ENCODE results near the gene EDARADD. TPM values are rescaled to one million over a fixed set of nuclear protein-coding genes. Genes with fewer than 3 reads are reported as not detected.

Gene EDARADD
- total RNA-seq, 1 experiment from 2014 or later: 0.91 TPM

DNA sequence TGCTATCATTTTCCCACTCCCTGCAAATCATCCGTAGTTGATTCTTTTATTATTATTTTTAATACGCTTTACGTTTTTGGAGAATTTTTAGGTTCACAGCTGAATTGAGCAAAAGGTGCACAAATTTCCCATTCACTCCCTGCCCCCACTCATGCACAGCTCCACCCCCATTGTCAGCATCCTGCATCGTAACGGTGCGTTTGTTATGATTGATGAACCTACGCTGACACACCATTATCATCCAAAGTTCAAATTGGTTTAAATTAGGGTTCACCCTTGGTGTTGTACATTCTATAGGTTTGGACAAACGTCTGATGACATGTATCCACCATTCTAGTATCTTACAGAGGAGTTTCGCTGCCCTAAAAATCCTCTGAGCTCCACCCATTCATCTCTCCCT, 44.5 kb downstream of the EDARADD start:
- Histone ChIP-seq H3K36me3 (ENCODE audit: low read depth, low read length) (no peaks in the 10 kb centered on the region), H3K4me3 (ENCODE audit: low read length) (no peak overlapping the region), H3K4me2 (ENCODE audit: low read length) (no peak overlapping the region), H3K27me3 (ENCODE audit: low read length) (no peaks in the 10 kb centered on the region; the same call in 1 of the 2 replicates), H3F3A (ENCODE audit: low read length, unreplicated experiment) (no peaks in the 10 kb centered on the region), H3K9me3 (ENCODE audit: low read length) (no peaks in the 10 kb centered on the region), H3K9me2 (replicated peaks; ENCODE audit: low read length) (no peaks in the 10 kb centered on the region), H3K4me1 (ENCODE audit: insufficient read depth, low read length) (no peaks in the 10 kb centered on the region), H3K27ac (ENCODE audit: low read length) (no peak overlapping the region), H3K9ac (ENCODE audit: low read length) (no peak overlapping the region), H3K79me2 (ENCODE audit: low read length) (no peaks in the 10 kb centered on the region), H2AFZ (ENCODE audit: low read length) (no peak overlapping the region), H4K20me1 (ENCODE audit: low read length) (no peaks in the 10 kb centered on the region)
- BruUV-seq (replicated peaks): no TSS peak
- intact Hi-C loops (cut with micrococcal nuclease): no loop called here
- TF ChIP-seq, protein P1, sequence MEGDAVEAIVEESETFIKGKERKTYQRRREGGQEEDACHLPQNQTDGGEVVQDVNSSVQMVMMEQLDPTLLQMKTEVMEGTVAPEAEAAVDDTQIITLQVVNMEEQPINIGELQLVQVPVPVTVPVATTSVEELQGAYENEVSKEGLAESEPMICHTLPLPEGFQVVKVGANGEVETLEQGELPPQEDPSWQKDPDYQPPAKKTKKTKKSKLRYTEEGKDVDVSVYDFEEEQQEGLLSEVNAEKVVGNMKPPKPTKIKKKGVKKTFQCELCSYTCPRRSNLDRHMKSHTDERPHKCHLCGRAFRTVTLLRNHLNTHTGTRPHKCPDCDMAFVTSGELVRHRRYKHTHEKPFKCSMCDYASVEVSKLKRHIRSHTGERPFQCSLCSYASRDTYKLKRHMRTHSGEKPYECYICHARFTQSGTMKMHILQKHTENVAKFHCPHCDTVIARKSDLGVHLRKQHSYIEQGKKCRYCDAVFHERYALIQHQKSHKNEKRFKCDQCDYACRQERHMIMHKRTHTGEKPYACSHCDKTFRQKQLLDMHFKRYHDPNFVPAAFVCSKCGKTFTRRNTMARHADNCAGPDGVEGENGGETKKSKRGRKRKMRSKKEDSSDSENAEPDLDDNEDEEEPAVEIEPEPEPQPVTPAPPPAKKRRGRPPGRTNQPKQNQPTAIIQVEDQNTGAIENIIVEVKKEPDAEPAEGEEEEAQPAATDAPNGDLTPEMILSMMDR (conservative IDR thresholded peaks at IDR 0.05; ENCODE audit: low read depth, low read length): no peak
- TF ChIP-seq EZH2 (IDR thresholded peaks at IDR 0.05; ENCODE audit: low read length, unreplicated experiment) (no peak), EZH2phosphoT487 (IDR thresholded peaks at IDR 0.05; ENCODE audit: borderline replicate concordance, low read length) (no peak)
- ChIA-PET CTCF (no interaction called here), POLR2A (ENCODE audit: unreplicated experiment) (no interaction called here)
- DNase-seq (no peak), ATAC-seq (no peak)

DNA sequence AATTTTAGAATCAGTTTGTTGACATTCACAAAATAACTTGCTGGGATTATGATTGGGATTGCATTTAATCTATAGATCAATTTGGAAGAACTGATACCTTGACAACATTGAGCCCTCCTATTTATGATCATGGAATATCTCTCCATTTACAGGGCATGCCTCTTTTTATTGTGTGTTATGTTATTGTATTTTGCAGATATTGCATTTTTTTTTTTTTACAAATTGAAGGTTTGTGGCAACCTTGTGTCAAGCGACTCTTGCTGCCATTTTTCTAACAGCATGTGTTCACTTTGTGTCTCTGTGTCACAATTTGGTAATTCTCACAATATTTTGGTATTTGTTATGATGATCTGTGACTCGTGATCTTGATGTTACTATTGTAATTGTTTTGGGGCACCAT, 46.3 kb downstream of the EDARADD start:
- TF ChIP-seq, protein P1 (conservative IDR thresholded peaks at IDR 0.05; ENCODE audit: low read depth, low read length): no peak
- no peak for TF ChIP-seq EZH2phosphoT487 (IDR thresholded peaks at IDR 0.05; ENCODE audit: borderline replicate concordance, low read length)
- no peak for TF ChIP-seq EZH2 (IDR thresholded peaks at IDR 0.05; ENCODE audit: low read length, unreplicated experiment)
- H3K4me3 ChIP-seq (ENCODE audit: low read length): no peak overlapping the region
- ChIA-PET POLR2A (ENCODE audit: unreplicated experiment) (no interaction called here), CTCF (no interaction called here)
- no peaks in the 10 kb centered on the region; the same call in 1 of the 2 replicates for H3K27me3 ChIP-seq (ENCODE audit: low read length)
- H3K27ac ChIP-seq (ENCODE audit: low read length): no peak overlapping the region
- ATAC-seq (no peak), DNase-seq (no peak)
- BruUV-seq (replicated peaks): no TSS peak
- H3K9me3 ChIP-seq (ENCODE audit: low read length): no peaks in the 10 kb centered on the region
- H3K36me3 ChIP-seq (ENCODE audit: low read depth, low read length): no peaks in the 10 kb centered on the region
- H3K4me1 ChIP-seq (ENCODE audit: insufficient read depth, low read length): no peaks in the 10 kb centered on the region
- no peaks in the 10 kb centered on the region for H4K20me1 ChIP-seq (ENCODE audit: low read length)
- H3K4me2 ChIP-seq (ENCODE audit: low read length): no peak overlapping the region
- no peak overlapping the region for H3K9ac ChIP-seq (ENCODE audit: low read length)
- intact Hi-C loops (cut with micrococcal nuclease): no loop called here
- H3K79me2 ChIP-seq (ENCODE audit: low read length): no peaks in the 10 kb centered on the region
- no peaks in the 10 kb centered on the region for H3K9me2 ChIP-seq (replicated peaks; ENCODE audit: low read length)
- H3F3A ChIP-seq (ENCODE audit: low read length, unreplicated experiment): no peaks in the 10 kb centered on the region
- H2AFZ ChIP-seq (ENCODE audit: low read length): no peak overlapping the region

DNA sequence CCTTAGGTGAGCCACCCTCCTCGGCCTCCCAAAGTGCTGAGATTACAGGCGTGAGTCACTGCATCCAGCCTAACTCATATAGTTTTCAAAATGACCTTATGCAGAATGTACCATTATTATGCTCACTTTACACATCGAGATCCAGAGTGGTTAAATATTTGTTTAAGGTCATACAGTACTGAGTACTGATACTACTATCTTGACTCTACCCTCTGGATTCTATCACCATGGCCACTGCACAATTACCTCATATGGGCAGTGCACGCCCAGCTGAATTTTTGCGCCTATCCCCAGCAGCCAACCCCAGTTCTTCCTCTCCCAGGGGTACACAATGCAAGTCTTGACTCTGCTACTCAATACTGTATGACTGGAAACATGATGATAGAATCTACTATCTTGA, 56.7 kb downstream of the EDARADD start:
- no peaks in the 10 kb centered on the region for H3K9me3 ChIP-seq (ENCODE audit: low read length)
- no peaks in the 10 kb centered on the region for H3K27me3 ChIP-seq (ENCODE audit: low read length)
- DNase-seq (no peak), ATAC-seq (no peak)
- no peaks in the 10 kb centered on the region for H4K20me1 ChIP-seq (ENCODE audit: low read length)
- ChIA-PET POLR2A (ENCODE audit: unreplicated experiment) (no interaction called here), CTCF (no interaction called here)
- no TSS peak for BruUV-seq (replicated peaks)
- no peak overlapping the region for H3K4me2 ChIP-seq (ENCODE audit: low read length)
- intact Hi-C loops (cut with micrococcal nuclease): no loop called here
- H2AFZ ChIP-seq (ENCODE audit: low read length): no peak overlapping the region
- H3F3A ChIP-seq (ENCODE audit: low read length, unreplicated experiment): no peaks in the 10 kb centered on the region
- no peak overlapping the region for H3K27ac ChIP-seq (ENCODE audit: low read length)
- no peak overlapping the region for H3K9ac ChIP-seq (ENCODE audit: low read length)
- no peaks in the 10 kb centered on the region for H3K36me3 ChIP-seq (ENCODE audit: low read depth, low read length)
- H3K4me1 ChIP-seq (ENCODE audit: insufficient read depth, low read length): no peaks in the 10 kb centered on the region
- H3K79me2 ChIP-seq (ENCODE audit: low read length): no peaks in the 10 kb centered on the region
- TF ChIP-seq EZH2 (IDR thresholded peaks at IDR 0.05; ENCODE audit: low read length, unreplicated experiment): no peak
- no peak for TF ChIP-seq EZH2phosphoT487 (IDR thresholded peaks at IDR 0.05; ENCODE audit: borderline replicate concordance, low read length)
- TF ChIP-seq, protein P1 (conservative IDR thresholded peaks at IDR 0.05; ENCODE audit: low read depth, low read length): no peak
- H3K4me3 ChIP-seq (ENCODE audit: low read length): no peak overlapping the region
- no peaks in the 10 kb centered on the region for H3K9me2 ChIP-seq (replicated peaks; ENCODE audit: low read length)

Data from PC-3 (cell line).